Fibroblast of the aortic adventitia (primary cell): Measurements from ENCODE around the gene NCKAP5L. TPM values are rescaled to one million over a fixed set of nuclear protein-coding genes. Genes with fewer than 3 reads are reported as not detected.
"Not testable (repeated sequence)": the region's sequence is repeated elsewhere in the genome, so short reads cannot be mapped to it uniquely, and the experiment has no call there.

Experiments used
- DNase-seq: peaks from one replicate; pipeline ENCODE4 v3.0.0-alpha.2; 2010; ENCODE audit warnings: low read depth
- H3K4me3 ChIP-seq: 2 replicates; pipeline ENCODE4 v1.5.1; 2011; ENCODE audit warnings: low read depth, mild to moderate bottlenecking, control low read depth, low read length, moderate library complexity
- total RNA-seq: library from RNA; depleted of rRNA; stranded (reverse); fragments of >200 nt; gene quantifications from 2 replicates; pipeline ENCODE4 v1.2.3, GENCODE V29; 2012; ENCODE audit warnings: low replicate concordance
- TF ChIP-seq, protein P1 (sequence below): IDR thresholded peaks from 2 replicates; pipeline ENCODE4 v1.5.1; 2011; ENCODE audit warnings: mild to moderate bottlenecking, low read length, control low read depth, inconsistent platforms; ENCODE audit not compliant: insufficient read depth

The NCKAP5L gene
- total RNA-seq, 1 donor: 27.9 TPM

DNA sequence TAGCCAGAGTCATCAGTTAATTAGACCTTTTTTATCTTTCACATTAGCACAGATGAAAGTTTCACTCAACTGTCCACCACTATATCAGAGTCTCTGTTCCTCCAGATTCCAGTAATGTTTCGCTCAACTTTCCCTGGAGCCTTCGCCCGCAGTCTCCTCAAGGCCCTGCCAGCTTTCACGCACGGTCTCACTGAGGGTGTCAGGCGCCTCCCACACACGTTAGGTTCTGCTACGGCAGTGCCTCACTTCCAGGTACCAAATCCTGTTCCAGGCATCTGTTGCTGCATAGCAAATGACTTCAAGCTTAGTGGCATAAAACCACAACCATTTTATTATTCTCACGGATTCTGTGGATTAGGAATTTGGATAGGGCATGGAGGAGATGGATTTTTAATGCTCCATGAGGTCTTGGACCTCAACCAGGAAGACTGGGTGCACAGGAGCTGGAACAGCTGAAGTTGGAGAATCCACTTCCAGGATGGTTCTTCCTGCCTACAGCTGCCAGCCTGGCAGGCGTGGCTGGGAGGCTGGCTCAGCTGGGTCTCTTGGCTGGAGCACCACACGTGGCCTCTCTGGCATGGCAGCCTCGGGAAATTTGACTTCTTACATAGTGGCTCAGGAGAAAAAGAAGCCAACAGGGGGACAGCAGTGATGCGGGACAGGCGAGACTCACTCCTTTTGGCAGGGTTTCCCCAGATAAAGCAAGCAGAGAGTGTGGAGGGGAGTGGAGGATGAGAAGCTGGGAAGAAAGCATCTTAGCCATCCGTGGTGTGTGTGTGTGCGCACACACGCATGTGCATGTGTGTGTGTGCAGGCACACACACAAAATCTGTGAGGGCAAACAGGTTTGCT lies 36.0 kb upstream of the NCKAP5L start:
- TF ChIP-seq, protein P1, sequence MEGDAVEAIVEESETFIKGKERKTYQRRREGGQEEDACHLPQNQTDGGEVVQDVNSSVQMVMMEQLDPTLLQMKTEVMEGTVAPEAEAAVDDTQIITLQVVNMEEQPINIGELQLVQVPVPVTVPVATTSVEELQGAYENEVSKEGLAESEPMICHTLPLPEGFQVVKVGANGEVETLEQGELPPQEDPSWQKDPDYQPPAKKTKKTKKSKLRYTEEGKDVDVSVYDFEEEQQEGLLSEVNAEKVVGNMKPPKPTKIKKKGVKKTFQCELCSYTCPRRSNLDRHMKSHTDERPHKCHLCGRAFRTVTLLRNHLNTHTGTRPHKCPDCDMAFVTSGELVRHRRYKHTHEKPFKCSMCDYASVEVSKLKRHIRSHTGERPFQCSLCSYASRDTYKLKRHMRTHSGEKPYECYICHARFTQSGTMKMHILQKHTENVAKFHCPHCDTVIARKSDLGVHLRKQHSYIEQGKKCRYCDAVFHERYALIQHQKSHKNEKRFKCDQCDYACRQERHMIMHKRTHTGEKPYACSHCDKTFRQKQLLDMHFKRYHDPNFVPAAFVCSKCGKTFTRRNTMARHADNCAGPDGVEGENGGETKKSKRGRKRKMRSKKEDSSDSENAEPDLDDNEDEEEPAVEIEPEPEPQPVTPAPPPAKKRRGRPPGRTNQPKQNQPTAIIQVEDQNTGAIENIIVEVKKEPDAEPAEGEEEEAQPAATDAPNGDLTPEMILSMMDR: no peak
- no peak for DNase-seq

DNA sequence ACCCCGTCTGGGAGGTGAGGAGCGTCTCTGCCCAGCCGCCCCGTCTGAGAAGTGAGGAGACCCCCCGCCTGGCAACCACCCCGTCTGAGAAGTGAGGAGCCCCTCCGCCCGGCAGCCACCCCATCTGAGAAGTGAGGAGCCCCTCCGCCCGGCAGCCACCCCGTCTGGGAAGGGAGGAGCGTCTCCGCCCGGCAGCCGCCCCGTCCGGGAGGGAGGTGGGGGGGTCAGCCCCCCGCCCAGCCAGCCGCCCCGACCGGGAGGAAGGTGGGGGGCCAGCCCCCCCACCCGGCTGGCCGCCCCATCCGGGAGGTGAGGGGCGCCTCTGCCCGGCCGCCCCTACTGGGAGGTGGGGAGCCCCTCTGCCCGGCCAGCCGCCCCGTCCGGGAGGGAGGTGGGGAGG lies 32.7 kb upstream of the NCKAP5L start:
- not testable (repeated sequence) for H3K4me3 ChIP-seq, DNase-seq

More for the DNA sequence above, 36.0 kb upstream of the NCKAP5L start:
- no peak overlapping the region for H3K4me3 ChIP-seq

DNA sequence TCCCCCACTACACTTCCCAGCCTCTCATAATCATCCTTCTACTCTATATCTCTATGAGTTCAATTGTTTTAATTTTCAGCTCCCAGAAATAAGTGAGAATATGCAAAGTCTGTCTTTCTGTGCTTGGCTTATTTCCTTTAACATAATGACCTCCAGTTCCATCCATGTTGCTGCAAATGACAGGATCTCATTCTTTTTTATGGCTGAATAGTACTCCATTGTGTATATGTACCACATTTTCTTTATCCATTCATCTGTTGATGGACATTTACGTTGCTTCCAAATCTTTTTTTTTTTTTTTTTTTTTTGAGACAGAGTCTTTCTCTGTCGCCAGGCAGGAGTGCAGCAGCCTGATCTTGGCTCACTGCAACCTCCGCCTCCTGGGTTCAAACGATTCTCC lies 27.7 kb upstream of the NCKAP5L start:
- DNase-seq, H3K4me3 ChIP-seq: not testable (repeated sequence)

DNA sequence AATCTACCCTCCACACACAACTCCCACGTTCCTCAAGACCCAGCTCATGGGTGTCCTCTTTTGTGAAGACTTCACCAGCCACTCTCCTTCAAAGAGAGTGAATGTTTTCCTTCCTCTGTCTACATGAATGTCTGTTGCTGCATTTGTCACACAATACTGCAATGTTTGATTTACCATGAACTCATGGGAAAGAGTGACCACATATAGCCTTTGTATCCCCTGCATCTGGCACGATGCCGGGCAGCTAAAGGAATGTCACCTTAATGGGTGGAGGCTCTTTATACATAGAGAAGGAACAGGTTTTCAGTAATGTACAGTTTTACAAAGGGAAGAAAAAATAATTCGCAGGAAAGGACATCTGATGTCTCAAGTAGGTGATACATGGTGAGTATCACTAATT lies 26.8 kb upstream of the NCKAP5L start:
- no peak for DNase-seq
- TF ChIP-seq, protein P1: no peak
- H3K4me3 ChIP-seq: no peak overlapping the region

DNA sequence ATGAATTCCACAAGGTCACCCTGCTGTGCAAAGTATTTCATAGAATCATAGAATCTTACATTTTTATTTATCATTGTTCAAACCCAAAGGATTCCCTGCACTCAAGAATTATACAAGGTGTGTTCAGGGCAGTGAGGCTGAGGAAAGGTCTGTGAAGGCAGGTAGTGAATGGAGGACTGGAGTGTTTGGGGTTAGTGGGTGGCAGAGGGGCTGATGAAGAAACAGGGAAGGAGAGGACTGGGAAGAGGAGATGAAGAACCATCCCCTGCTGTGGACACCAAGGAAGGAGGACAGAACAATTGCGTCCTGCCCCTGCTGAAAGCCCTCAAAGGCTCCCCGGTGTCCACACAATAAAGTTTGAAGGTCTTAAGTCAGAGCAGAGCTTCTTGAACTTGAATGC lies 25.5 kb upstream of the NCKAP5L start:
- H3K4me3 ChIP-seq: no peak overlapping the region
- no peak for DNase-seq
- TF ChIP-seq, protein P1: no peak

DNA sequence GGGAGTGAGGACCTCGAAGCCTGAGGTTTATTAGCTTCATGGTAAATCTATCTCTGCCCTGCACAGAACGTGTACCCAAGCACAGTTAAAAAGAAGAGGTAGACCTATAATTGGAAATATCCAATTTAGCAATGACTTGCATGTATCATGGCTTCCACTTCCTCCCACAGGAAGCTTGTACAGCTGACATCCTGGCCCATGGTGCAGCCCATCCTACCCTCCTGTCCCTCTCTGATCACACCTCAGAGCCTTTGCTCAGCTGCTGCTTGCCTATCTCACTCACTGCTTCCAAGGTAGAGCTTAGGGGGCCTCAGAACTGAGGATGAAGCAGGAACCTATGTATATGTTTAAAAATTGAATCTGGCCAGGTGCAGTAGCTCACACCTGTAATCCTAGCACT lies 18.9 kb upstream of the NCKAP5L start:
- DNase-seq: no peak
- H3K4me3 ChIP-seq: no peak overlapping the region
- TF ChIP-seq, protein P1: no peak

DNA sequence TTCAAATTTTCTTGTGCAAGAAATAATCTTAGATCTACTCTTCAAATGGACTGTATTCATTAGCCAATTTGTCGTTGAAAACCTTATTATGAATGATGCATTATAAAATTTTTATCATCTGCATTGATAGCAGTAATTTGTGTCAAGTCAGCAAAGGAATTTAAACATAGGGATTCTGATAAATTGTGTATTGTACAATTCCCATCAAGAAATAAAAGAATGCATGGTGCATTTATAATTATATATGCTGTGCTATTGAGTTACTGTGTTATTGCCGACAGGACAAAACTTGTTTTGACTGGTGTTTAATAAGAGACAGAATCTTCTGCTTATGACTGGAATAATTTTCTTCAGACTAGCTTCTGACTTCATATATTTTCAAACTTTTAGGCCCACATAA lies 17.8 kb upstream of the NCKAP5L start:
- no peak overlapping the region for H3K4me3 ChIP-seq
- no peak for DNase-seq
- TF ChIP-seq, protein P1: no peak

DNA sequence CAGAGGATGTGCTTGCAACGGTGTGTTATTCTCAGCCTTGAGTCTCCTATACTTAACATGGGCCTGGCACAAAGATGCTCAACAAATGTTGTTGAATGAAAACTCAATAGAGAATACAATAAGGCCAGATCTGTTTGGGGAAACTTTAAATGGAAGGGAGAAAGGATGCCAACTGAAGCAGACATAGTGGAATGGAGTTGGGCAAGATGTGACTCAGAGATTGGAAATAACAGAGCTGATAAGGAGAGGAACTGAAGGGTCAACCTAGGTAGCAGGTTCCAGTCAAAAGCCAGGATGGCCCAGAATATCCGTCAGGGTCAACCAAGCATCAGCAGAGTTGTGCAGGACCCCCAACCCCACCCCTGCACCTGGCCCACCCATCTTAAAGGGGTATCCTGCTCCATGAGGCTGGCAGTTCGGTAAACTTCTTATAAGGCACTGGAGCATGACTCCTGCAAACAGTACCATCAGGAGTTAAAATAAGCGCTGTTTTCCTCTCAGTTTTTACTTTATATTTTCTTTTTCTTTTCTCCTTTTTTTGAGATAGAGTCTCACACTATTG lies 15.7 kb upstream of the NCKAP5L start:
- peak; percentile 30 for DNase-seq
- TF ChIP-seq, protein P1: no peak
- no peak overlapping the region for H3K4me3 ChIP-seq
